Activated CD4-positive, CD25-positive, alpha-beta regulatory T cell treated with anti-CD3 and anti-CD28 coated beads, Interleukin-2, amount 50 U/mL, for 16 hours (primary cell): ENCODE measurements around the gene PNLIP.

Source experiments
- DNase-seq: peaks from one replicate; pipeline ENCODE4 v3.0.0-alpha.2; 2020; ENCODE audit warnings: low read depth, low spot score

The PNLIP gene

GRCh38 chr10:116614796-116615195 is 69.1 kb downstream of the PNLIP start:
- DNase-seq: no peak

- no peak for DNase-seq
Observed at GRCh38 chr10:116615199-116615776, 69.6 kb downstream of the PNLIP start.
